ENCODE results near the gene ITFG1. TPM values are rescaled to one million over a fixed set of nuclear protein-coding genes. Genes with fewer than 3 reads are reported as not detected.
A peak's percentile ranks its signal among the peaks of the same experiment; 100 is the strongest.

The ITFG1 gene
- total and polyA plus RNA-seq, 2 of the 13 experiments (the other 11 are each of a cell fraction or from before 2014, with no cell fraction given) = 74.5 to 150 TPM

DNA sequence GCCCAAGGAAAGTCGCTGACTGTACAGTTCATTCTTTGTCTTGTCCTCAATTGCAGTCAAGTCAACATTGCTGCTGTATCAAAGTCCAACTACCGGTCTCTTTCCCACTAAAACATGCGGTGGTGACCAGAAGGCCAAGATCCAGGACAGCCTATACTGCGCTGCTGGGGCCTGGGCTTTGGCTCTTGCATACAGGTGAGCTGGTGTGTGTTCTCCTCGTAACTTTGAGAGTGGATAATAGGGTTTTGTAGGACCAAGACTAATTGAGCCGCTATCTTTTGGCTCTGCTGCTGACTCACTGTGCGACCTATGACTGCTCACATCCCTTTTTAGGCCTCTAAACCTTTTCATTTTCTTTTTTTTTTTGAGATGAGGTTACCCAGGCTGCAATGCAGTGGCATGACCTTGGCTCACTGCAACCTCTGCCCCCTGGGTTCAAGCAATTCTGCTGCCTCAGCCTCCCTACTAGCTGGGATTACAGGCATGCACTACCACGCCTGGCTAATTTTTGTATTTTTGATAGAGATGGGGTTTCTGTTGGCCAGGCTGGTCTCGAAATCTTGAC, 38.9 kb upstream of the ITFG1 start (continued):
- TF ChIP-seq ZMYM3 (CRISPR knock-in tag; IDR thresholded peaks at IDR 0.05) (peak; percentile 71), SKI (IDR thresholded peaks at IDR 0.05; ENCODE audit: partially characterized antibody) (no peak), ZNF670 (CRISPR knock-in tag; IDR thresholded peaks at IDR 0.05; ENCODE audit: borderline replicate concordance) (no peak), ZSCAN25 (CRISPR knock-in tag; IDR thresholded peaks at IDR 0.05) (peak; percentile 62; the same call in 1 of the 2 replicates), ADNP (CRISPR knock-in tag; IDR thresholded peaks at IDR 0.05) (peak; percentile 38; the same call in 1 of the 2 replicates), HDAC1 (CRISPR knock-in tag; IDR thresholded peaks at IDR 0.05) (peak; percentile 65), SP4 (CRISPR knock-in tag; IDR thresholded peaks at IDR 0.05) (0 out of 2 replicates have a peak, but pooled peaks have one; percentile 37), GATAD1 (CRISPR knock-in tag; IDR thresholded peaks at IDR 0.05) (peak; percentile 70), ZEB1 (IDR thresholded peaks at IDR 0.05; ENCODE audit: insufficient replicate concordance, low read depth) (peak; percentile 74), BCL6 (CRISPR knock-in tag; IDR thresholded peaks at IDR 0.05) (peak; percentile 82), SMAD3 (CRISPR knock-in tag; IDR thresholded peaks at IDR 0.05) (peak; percentile 85; the same call in 1 of the 2 replicates), STAG1 (CRISPR knock-in tag; IDR thresholded peaks at IDR 0.05) (peak; percentile 42), CCDC6 (CRISPR knock-in tag; IDR thresholded peaks at IDR 0.05) (0 out of 2 replicates have a peak, but pooled peaks have one; percentile 60), ARID2 (CRISPR knock-in tag; IDR thresholded peaks at IDR 0.05; ENCODE audit: borderline replicate concordance) (peak; percentile 85; the same call in 1 of the 2 replicates), ZNF234 (CRISPR knock-in tag; conservative IDR thresholded peaks at IDR 0.05) (no peak), ZNF709 (CRISPR knock-in tag; IDR thresholded peaks at IDR 0.05) (no peak), ZNF678 (CRISPR knock-in tag; IDR thresholded peaks at IDR 0.05) (no peak)
- TF ChIP-seq, protein P1, sequence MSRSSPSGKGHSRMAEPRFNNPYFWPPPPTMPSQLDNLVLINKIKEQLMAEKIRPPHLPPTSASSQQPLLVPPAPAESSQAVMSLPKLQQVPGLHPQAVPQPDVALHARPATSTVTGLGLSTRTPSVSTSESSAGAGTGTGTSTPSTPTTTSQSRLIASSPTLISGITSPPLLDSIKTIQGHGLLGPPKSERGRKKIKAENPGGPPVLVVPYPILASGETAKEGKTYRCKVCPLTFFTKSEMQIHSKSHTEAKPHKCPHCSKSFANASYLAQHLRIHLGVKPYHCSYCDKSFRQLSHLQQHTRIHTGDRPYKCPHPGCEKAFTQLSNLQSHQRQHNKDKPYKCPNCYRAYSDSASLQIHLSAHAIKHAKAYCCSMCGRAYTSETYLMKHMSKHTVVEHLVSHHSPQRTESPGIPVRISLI (CRISPR knock-in tag; IDR thresholded peaks at IDR 0.05; ENCODE audit: borderline replicate concordance) = peak; percentile 69; the same call in 1 of the 2 replicates
- TF ChIP-seq, protein P2, sequence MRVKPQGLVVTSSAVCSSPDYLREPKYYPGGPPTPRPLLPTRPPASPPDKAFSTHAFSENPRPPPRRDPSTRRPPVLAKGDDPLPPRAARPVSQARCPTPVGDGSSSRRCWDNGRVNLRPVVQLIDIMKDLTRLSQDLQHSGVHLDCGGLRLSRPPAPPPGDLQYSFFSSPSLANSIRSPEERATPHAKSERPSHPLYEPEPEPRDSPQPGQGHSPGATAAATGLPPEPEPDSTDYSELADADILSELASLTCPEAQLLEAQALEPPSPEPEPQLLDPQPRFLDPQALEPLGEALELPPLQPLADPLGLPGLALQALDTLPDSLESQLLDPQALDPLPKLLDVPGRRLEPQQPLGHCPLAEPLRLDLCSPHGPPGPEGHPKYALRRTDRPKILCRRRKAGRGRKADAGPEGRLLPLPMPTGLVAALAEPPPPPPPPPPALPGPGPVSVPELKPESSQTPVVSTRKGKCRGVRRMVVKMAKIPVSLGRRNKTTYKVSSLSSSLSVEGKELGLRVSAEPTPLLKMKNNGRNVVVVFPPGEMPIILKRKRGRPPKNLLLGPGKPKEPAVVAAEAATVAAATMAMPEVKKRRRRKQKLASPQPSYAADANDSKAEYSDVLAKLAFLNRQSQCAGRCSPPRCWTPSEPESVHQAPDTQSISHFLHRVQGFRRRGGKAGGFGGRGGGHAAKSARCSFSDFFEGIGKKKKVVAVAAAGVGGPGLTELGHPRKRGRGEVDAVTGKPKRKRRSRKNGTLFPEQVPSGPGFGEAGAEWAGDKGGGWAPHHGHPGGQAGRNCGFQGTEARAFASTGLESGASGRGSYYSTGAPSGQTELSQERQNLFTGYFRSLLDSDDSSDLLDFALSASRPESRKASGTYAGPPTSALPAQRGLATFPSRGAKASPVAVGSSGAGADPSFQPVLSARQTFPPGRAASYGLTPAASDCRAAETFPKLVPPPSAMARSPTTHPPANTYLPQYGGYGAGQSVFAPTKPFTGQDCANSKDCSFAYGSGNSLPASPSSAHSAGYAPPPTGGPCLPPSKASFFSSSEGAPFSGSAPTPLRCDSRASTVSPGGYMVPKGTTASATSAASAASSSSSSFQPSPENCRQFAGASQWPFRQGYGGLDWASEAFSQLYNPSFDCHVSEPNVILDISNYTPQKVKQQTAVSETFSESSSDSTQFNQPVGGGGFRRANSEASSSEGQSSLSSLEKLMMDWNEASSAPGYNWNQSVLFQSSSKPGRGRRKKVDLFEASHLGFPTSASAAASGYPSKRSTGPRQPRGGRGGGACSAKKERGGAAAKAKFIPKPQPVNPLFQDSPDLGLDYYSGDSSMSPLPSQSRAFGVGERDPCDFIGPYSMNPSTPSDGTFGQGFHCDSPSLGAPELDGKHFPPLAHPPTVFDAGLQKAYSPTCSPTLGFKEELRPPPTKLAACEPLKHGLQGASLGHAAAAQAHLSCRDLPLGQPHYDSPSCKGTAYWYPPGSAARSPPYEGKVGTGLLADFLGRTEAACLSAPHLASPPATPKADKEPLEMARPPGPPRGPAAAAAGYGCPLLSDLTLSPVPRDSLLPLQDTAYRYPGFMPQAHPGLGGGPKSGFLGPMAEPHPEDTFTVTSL (CRISPR knock-in tag; IDR thresholded peaks at IDR 0.05; ENCODE audit: borderline replicate concordance) = peak; percentile 89; the same call in 1 of the 2 replicates
- TF ChIP-seq, protein P3, sequence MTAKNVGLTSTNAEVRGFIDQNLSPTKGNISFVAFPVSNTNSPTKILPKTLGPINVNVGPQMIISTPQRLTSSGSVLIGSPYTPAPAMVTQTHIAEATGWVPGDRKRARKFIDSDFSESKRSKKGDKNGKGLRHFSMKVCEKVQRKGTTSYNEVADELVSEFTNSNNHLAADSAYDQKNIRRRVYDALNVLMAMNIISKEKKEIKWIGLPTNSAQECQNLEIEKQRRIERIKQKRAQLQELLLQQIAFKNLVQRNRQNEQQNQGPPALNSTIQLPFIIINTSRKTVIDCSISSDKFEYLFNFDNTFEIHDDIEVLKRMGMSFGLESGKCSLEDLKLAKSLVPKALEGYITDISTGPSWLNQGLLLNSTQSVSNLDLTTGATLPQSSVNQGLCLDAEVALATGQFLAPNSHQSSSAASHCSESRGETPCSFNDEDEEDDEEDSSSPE (CRISPR knock-in tag; IDR thresholded peaks at IDR 0.05) = peak; percentile 77
- TF ChIP-seq, protein P4, sequence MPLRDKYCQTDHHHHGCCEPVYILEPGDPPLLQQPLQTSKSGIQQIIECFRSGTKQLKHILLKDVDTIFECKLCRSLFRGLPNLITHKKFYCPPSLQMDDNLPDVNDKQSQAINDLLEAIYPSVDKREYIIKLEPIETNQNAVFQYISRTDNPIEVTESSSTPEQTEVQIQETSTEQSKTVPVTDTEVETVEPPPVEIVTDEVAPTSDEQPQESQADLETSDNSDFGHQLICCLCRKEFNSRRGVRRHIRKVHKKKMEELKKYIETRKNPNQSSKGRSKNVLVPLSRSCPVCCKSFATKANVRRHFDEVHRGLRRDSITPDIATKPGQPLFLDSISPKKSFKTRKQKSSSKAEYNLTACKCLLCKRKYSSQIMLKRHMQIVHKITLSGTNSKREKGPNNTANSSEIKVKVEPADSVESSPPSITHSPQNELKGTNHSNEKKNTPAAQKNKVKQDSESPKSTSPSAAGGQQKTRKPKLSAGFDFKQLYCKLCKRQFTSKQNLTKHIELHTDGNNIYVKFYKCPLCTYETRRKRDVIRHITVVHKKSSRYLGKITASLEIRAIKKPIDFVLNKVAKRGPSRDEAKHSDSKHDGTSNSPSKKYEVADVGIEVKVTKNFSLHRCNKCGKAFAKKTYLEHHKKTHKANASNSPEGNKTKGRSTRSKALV (CRISPR knock-in tag; IDR thresholded peaks at IDR 0.05) = 0 out of 2 replicates have a peak, but pooled peaks have one; percentile 67

All from HepG2 (cell line).